Kidney (tissue), 14 donors: ENCODE results near the gene CFDP1. TPM values are rescaled to one million over a fixed set of nuclear protein-coding genes. Genes with fewer than 3 reads are reported as not detected.

Experiments used
- DNase-seq, 5 donors: peaks; one replicate each; pipeline ENCODE4 v3.0.0-alpha.2; 2013 to 2020
- FAIRE-seq: peaks from 2 replicates; lab custom pipeline; 2012; peaks lifted over from hg19 to GRCh38; lab: Jason Lieb, UNC
- H3K27ac ChIP-seq, 2 donors: one replicate each; pipeline ENCODE4 v1.7.0; 2013; ENCODE audit warnings: low read depth in 2 of 2, low read length in 2 of 2, inconsistent platforms in 1 of 2
- H3K27me3 ChIP-seq: one replicate; pipeline ENCODE4 v1.7.1; 2013; ENCODE audit warnings: low read length, inconsistent platforms; ENCODE audit not compliant: control insufficient read depth, insufficient read depth
- H3K36me3 ChIP-seq, 3 donors: one replicate each; pipeline versions ENCODE4 v1.7.0 to v1.7.1; 2013; ENCODE audit warnings: low read length in 3 of 3, control low read depth in 1 of 3, inconsistent platforms in 1 of 3; ENCODE audit not compliant: insufficient read depth in 3 of 3, control insufficient read depth in 2 of 3
- H3K4me1 ChIP-seq, 3 donors: one replicate each; pipeline versions ENCODE4 v1.7.0 to v1.7.1; 2013; ENCODE audit warnings: low read length in 3 of 3, inconsistent platforms in 1 of 3, low read depth in 1 of 3; ENCODE audit not compliant: control insufficient read depth in 2 of 3, insufficient read depth in 2 of 3
- H3K4me3 ChIP-seq, 3 donors: one replicate each; pipeline versions ENCODE4 v1.7.0 to v1.8.1; 2013; ENCODE audit warnings: low read length in 3 of 3, control low read depth in 1 of 3, inconsistent platforms in 1 of 3
- H3K9ac ChIP-seq, 3 donors: one replicate each; pipeline versions ENCODE4 v1.7.0 to v1.7.1; 2013; ENCODE audit warnings: low read length in 3 of 3, control low read depth in 1 of 3, inconsistent platforms in 1 of 3
- H3K9me3 ChIP-seq, 3 donors: one replicate each; pipeline versions ENCODE4 v1.7.0 to v1.7.1; 2013; ENCODE audit warnings: low read length in 3 of 3, control low read depth in 1 of 3, inconsistent platforms in 1 of 3; ENCODE audit not compliant: control insufficient read depth in 2 of 3, insufficient read depth in 1 of 3
- intact Hi-C: fragments of 100-400 bp; cut with DNase I; formaldehyde crosslinking; loops from one replicate; pipeline ENCODE4 v1.11.1; 2022
- polyA plus RNA-seq: library from polyadenylated mRNA; stranded (reverse); fragments of 350-450 nt; fragmentation: Illumina TruSeq; extraction: RNeasy Lipid Tissue Mini Kit (QIAGEN cat#74804); gene quantifications from one replicate; pipeline ENCODE4 v1.2.3, GENCODE V29; 2014; ENCODE audit warnings: low read depth, low replicate concordance; ENCODE audit not compliant: insufficient read depth
- total RNA-seq: library from RNA; stranded (reverse); fragmentation: NEBNext Ultra II Directional; extraction: Animal tissue kit (Norgen Biotek cat#: 25700); gene quantifications from one replicate; pipeline ENCODE4 v1.2.1, GENCODE V29; 2021
- TF ChIP-seq, protein P1 (sequence below): IDR thresholded peaks from 3 replicates; pipeline ENCODE4 v1.5.1; 2012; ENCODE audit warnings: mild to moderate bottlenecking, moderate library complexity, borderline replicate concordance; ENCODE audit not compliant: insufficient read depth; ENCODE audit errors: extremely low read depth
- donor health status: control.
- donor health status: control.
- donor health status: control.
- donor health status: control.
- donor health status: control.
- donor health status: DM: yes; HTN: yes; CAD: no.
- donor health status: Normal renal cell carcinoma (clear cell type).

The CFDP1 gene
- total and polyA plus RNA-seq, 2 donors from 2014 or later = 53.5 to 148 TPM

GRCh38 chr16:75266738-75267630 lies 166.3 kb downstream of the CFDP1 start:
- intact Hi-C loops = no loop called here
- DNase-seq (peak in 1 of 5 donors; percentile 42), FAIRE-seq (no peak)
- H3K36me3 ChIP-seq = no peaks in the 10 kb centered on the region
- peaks cover 0 to 31% (median 29%) of the 10 kb centered on the region in 3 donors for H3K4me1 ChIP-seq
- peak overlapping the region in 1 of 3 donors; percentile 71 for H3K9ac ChIP-seq
- peak overlapping the region in 1 of 3 donors; percentile 84 for H3K4me3 ChIP-seq
- no peak overlapping the region for H3K27ac ChIP-seq
- H3K27me3 ChIP-seq = no peaks in the 10 kb centered on the region
- TF ChIP-seq, protein P1, sequence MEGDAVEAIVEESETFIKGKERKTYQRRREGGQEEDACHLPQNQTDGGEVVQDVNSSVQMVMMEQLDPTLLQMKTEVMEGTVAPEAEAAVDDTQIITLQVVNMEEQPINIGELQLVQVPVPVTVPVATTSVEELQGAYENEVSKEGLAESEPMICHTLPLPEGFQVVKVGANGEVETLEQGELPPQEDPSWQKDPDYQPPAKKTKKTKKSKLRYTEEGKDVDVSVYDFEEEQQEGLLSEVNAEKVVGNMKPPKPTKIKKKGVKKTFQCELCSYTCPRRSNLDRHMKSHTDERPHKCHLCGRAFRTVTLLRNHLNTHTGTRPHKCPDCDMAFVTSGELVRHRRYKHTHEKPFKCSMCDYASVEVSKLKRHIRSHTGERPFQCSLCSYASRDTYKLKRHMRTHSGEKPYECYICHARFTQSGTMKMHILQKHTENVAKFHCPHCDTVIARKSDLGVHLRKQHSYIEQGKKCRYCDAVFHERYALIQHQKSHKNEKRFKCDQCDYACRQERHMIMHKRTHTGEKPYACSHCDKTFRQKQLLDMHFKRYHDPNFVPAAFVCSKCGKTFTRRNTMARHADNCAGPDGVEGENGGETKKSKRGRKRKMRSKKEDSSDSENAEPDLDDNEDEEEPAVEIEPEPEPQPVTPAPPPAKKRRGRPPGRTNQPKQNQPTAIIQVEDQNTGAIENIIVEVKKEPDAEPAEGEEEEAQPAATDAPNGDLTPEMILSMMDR = no peak
- no peaks in the 10 kb centered on the region for H3K9me3 ChIP-seq

DNA sequence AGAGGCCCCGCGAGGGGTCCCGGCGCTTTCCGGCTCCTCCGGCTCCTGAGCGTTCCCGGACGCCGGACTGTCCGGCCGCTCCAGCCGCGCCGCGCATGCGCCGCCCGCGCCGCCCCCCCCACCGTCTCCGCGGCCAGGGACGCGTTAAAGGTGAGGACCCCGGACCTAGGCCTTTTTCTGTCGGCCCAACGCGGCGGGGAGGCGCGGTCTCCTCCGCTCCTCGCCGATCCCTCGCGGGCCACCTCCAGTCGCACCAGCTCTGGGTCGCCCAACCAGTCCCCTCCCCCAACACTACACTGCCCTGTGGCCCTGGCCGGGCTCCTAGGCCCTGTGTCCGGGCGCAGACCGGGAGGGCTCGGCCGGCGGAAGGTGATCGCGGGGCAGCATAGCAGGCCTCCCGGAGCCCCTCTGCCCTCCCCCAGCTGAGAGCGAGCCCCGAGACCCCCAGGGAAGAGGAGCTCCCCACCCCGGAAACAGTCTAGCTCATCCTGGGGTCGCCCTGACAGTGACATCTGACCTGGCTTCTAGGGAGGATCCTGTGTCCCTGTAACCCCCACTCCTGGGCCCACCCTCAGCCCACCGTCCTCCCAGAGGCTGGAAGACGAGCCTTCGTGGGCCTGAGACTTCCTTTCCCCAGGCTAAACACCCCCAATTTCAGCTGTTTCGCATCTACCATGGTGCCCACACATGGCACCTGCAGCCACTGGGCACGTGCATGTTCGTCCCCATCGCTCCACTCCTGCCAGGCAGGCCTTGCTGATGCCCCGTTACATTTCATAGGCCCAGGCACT lies 167.2 kb downstream of the CFDP1 start:
- no peaks in the 10 kb centered on the region for H3K36me3 ChIP-seq
- peak overlapping the region; percentile 55 to 67 for H3K27ac ChIP-seq
- H3K9ac ChIP-seq = peak overlapping the region in 2 of 3 donors; percentile 66 to 71
- H3K27me3 ChIP-seq = no peaks in the 10 kb centered on the region
- peak overlapping the region; percentile 12 to 84 (median 41) for H3K4me3 ChIP-seq
- DNase-seq (peak; percentile 88 to 92 (median 92)), FAIRE-seq (no peak)
- intact Hi-C loops = no loop called here
- H3K9me3 ChIP-seq = no peaks in the 10 kb centered on the region
- TF ChIP-seq, protein P1 = no peak
- H3K4me1 ChIP-seq = peaks cover 0 to 40% (median 34%) of the 10 kb centered on the region in 3 donors

- TF ChIP-seq, protein P1 = no peak
- Histone ChIP-seq H3K9ac (peak overlapping the region; percentile 27 to 95 (median 57)), H3K36me3 (no peaks in the 10 kb centered on the region), H3K4me3 (peak overlapping the region; percentile 50 to 84 (median 78)), H3K27me3 (no peaks in the 10 kb centered on the region), H3K4me1 (peaks cover 0 to 41% (median 37%) of the 10 kb centered on the region in 3 donors), H3K9me3 (no peaks in the 10 kb centered on the region), H3K27ac (peak overlapping the region; percentile 55 to 79)
- peak in 4 of 5 donors; percentile 38 to 85 (median 72) for DNase-seq
- intact Hi-C loops = no loop called here
- no peak for FAIRE-seq
These were observed 168.0 kb downstream of the CFDP1 start for GRCh38 chr16:75264999-75265910.
